ENCODE measurements around the gene PPARG. TPM values are rescaled to one million over a fixed set of nuclear protein-coding genes. Genes with fewer than 3 reads are reported as not detected.

PPARG gene
- total and polyA plus RNA-seq, 4 donors = 5.2 to 15.7 (median 7.0) TPM

- TF ChIP-seq ZBTB33 (IDR thresholded peaks at IDR 0.05) (no peak), EGR1 (IDR thresholded peaks at IDR 0.05; ENCODE audit: low read depth in 2 of 2) (no peak), SP1 (IDR thresholded peaks at IDR 0.05) (no peak), NR2F2 (IDR thresholded peaks at IDR 0.05) (no peak), FOXA2 (IDR thresholded peaks at IDR 0.05) (no peak), HNF4G (IDR thresholded peaks at IDR 0.05) (no peak), RAD21 (IDR thresholded peaks at IDR 0.05) (no peak), FOXA1 (IDR thresholded peaks at IDR 0.05) (no peak), TAF1 (conservative IDR thresholded peaks at IDR 0.05) (no peak), HNF4A (conservative IDR thresholded peaks at IDR 0.05) (no peak)
These were observed 126.3 kb downstream of the PPARG start (continued) for GRCh38 chr3:12415014-12415680.

DNA sequence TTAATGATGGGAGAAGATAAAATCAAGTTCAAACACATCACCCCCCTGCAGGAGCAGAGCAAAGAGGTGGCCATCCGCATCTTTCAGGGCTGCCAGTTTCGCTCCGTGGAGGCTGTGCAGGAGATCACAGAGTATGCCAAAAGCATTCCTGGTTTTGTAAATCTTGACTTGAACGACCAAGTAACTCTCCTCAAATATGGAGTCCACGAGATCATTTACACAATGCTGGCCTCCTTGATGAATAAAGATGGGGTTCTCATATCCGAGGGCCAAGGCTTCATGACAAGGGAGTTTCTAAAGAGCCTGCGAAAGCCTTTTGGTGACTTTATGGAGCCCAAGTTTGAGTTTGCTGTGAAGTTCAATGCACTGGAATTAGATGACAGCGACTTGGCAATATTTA is 127.9 kb downstream of the PPARG start:
- no peaks in the 10 kb centered on the region for H3K27me3 ChIP-seq (ENCODE audit: control insufficient read depth in 4 of 4, insufficient read depth in 4 of 4, low read length in 3 of 4)
- TF ChIP-seq MAX (IDR thresholded peaks at IDR 0.05) (no peak), HNF4G (IDR thresholded peaks at IDR 0.05) (no peak), FOXA2 (IDR thresholded peaks at IDR 0.05) (no peak), SP1 (IDR thresholded peaks at IDR 0.05) (no peak), YY1 (IDR thresholded peaks at IDR 0.05) (no peak)
- H3K36me3 ChIP-seq (ENCODE audit: control insufficient read depth in 4 of 4, insufficient read depth in 3 of 4, low read depth in 1 of 4, low read length in 3 of 4) = no peaks in the 10 kb centered on the region
- DNase-seq (ENCODE audit: low spot score) = no peak
- no peaks in the 10 kb centered on the region for H3K9me3 ChIP-seq (ENCODE audit: control insufficient read depth in 4 of 4, low read length in 3 of 4)
- H3K4me1 ChIP-seq (ENCODE audit: control insufficient read depth in 4 of 4, insufficient read depth in 4 of 4, low read length in 3 of 4) = peaks cover 1 to 16% (median 6%) of the 10 kb centered on the region in 4 donors
- WGBS = 95% methylated on average over 8 of the region's 8 CpGs
- no peak overlapping the region for H3K4me3 ChIP-seq (ENCODE audit: low read depth in 1 of 3, low read length in 3 of 3)
- no peak overlapping the region for H3K9ac ChIP-seq (ENCODE audit: low read depth in 1 of 2, low read length in 2 of 2)
- H3K27ac ChIP-seq (ENCODE audit: low read depth in 1 of 2, low read length in 2 of 2) = no peak overlapping the region

DNA sequence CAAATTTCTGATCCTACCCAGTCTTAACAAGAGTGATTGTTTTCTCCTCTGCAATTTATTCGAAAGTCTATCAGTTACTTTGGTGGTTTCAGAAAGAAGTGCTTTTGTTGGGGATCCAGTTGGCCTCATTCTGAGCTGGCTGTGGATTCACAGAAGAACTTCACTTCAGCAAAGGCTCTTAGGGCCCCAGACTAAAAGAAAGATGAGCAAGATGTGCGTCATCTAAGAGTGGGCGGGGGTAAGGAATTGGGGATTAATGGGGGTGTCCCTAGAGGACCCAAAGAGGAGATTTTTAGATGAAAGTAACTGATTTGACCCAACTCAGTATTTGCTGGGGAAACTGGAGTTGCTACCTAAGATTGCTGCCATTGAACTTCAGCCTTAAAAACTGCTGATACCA is 131.5 kb downstream of the PPARG start:
- Histone ChIP-seq H3K36me3 (ENCODE audit: control insufficient read depth in 4 of 4, insufficient read depth in 3 of 4, low read depth in 1 of 4, low read length in 3 of 4) (no peaks in the 10 kb centered on the region), H3K4me3 (ENCODE audit: low read depth in 1 of 3, low read length in 3 of 3) (no peak overlapping the region), H3K27me3 (ENCODE audit: control insufficient read depth in 4 of 4, insufficient read depth in 4 of 4, low read length in 3 of 4) (no peaks in the 10 kb centered on the region), H3K4me1 (ENCODE audit: control insufficient read depth in 4 of 4, insufficient read depth in 4 of 4, low read length in 3 of 4) (peaks cover 13 to 26% (median 16%) of the 10 kb centered on the region in 4 donors), H3K27ac (ENCODE audit: low read depth in 1 of 2, low read length in 2 of 2) (no peak overlapping the region), H3K9ac (ENCODE audit: low read depth in 1 of 2, low read length in 2 of 2) (no peak overlapping the region), H3K9me3 (ENCODE audit: control insufficient read depth in 4 of 4, low read length in 3 of 4) (no peaks in the 10 kb centered on the region)
- no peak for TF ChIP-seq RXRA (IDR thresholded peaks at IDR 0.05)
- no peak for TF ChIP-seq HNF4G (IDR thresholded peaks at IDR 0.05)
- TF ChIP-seq, protein P1, sequence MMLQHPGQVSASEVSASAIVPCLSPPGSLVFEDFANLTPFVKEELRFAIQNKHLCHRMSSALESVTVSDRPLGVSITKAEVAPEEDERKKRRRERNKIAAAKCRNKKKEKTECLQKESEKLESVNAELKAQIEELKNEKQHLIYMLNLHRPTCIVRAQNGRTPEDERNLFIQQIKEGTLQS (IDR thresholded peaks at IDR 0.05) = no peak
- no peak for TF ChIP-seq FOXA1 (IDR thresholded peaks at IDR 0.05)
- no peak for TF ChIP-seq GABPA (IDR thresholded peaks at IDR 0.05 in 1 of 2, conservative IDR thresholded peaks at IDR 0.05 in 1 of 2)
- TF ChIP-seq HNF4A (conservative IDR thresholded peaks at IDR 0.05) = no peak
- TF ChIP-seq TAF1 (conservative IDR thresholded peaks at IDR 0.05) = no peak
- TF ChIP-seq JUND (IDR thresholded peaks at IDR 0.05) = no peak
- no peak for TF ChIP-seq RAD21 (IDR thresholded peaks at IDR 0.05)
- no peak for TF ChIP-seq MAX (IDR thresholded peaks at IDR 0.05)
- TF ChIP-seq SP1 (IDR thresholded peaks at IDR 0.05) = no peak
- TF ChIP-seq EGR1 (IDR thresholded peaks at IDR 0.05; ENCODE audit: low read depth in 2 of 2) = no peak
- TF ChIP-seq NR2F2 (IDR thresholded peaks at IDR 0.05) = no peak
- TF ChIP-seq ZBTB33 (IDR thresholded peaks at IDR 0.05) = no peak
- TF ChIP-seq YY1 (IDR thresholded peaks at IDR 0.05) = no peak
- no peak for TF ChIP-seq FOXA2 (IDR thresholded peaks at IDR 0.05)
- TF ChIP-seq, protein P2, sequence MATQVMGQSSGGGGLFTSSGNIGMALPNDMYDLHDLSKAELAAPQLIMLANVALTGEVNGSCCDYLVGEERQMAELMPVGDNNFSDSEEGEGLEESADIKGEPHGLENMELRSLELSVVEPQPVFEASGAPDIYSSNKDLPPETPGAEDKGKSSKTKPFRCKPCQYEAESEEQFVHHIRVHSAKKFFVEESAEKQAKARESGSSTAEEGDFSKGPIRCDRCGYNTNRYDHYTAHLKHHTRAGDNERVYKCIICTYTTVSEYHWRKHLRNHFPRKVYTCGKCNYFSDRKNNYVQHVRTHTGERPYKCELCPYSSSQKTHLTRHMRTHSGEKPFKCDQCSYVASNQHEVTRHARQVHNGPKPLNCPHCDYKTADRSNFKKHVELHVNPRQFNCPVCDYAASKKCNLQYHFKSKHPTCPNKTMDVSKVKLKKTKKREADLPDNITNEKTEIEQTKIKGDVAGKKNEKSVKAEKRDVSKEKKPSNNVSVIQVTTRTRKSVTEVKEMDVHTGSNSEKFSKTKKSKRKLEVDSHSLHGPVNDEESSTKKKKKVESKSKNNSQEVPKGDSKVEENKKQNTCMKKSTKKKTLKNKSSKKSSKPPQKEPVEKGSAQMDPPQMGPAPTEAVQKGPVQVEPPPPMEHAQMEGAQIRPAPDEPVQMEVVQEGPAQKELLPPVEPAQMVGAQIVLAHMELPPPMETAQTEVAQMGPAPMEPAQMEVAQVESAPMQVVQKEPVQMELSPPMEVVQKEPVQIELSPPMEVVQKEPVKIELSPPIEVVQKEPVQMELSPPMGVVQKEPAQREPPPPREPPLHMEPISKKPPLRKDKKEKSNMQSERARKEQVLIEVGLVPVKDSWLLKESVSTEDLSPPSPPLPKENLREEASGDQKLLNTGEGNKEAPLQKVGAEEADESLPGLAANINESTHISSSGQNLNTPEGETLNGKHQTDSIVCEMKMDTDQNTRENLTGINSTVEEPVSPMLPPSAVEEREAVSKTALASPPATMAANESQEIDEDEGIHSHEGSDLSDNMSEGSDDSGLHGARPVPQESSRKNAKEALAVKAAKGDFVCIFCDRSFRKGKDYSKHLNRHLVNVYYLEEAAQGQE (IDR thresholded peaks at IDR 0.05) = no peak
- no peak for TF ChIP-seq CTCF (IDR thresholded peaks at IDR 0.05; ENCODE audit: low read depth, low read length, missing input control)
- 92% methylated on average over 3 of the region's 3 CpGs for WGBS
- no peak for DNase-seq (ENCODE audit: low spot score)
